ENCODE measurements around the gene RMP24.

RMP24 gene

GRCh38 chr18:35972197-35973000, at the start of gene RMP24:
TSS of gene RMP24 (plus strand) at chr18:35972679.
- peaks cover 23% of the 10 kb centered on the region for H3K36me3 ChIP-seq (ENCODE audit: control insufficient read depth, insufficient read depth, low read length)
- DNase-seq (peak; percentile 90 to 97 (median 91)), ATAC-seq (ENCODE audit: low read depth in 2 of 2) (peak; percentile 87 to 88)
- Mint-ChIP-seq H3K4me1 (peaks cover 28 to 71% (median 46%) of the 10 kb centered on the region in 4 donors), H3K27ac (peak within 1 kb of the TSS; percentile 94 to 99 (median 95)), H3K9me3 (peaks cover 0 to 1% (median 0%) of the 10 kb centered on the region in 7 donors), H3K4me3 (peak within 1 kb of the TSS; percentile 94 to 96 (median 96)), H3K27me3 (no peaks in the 10 kb centered on the region), H3K36me3 (peaks cover 18% of the 10 kb centered on the region)
- peaks cover 30% of the 10 kb centered on the region for H3K4me1 ChIP-seq (ENCODE audit: control insufficient read depth, insufficient read depth, low read length, poor library complexity, severe bottlenecking)
- no peaks in the 10 kb centered on the region for H3K9me3 ChIP-seq (ENCODE audit: control insufficient read depth in 2 of 2, low read length in 2 of 2)
- H3K27ac ChIP-seq (ENCODE audit: insufficient read depth, low read length, poor library complexity, severe bottlenecking), result peak within 1 kb of the TSS; percentile 86
- peak within 1 kb of the TSS; percentile 98 for H3K4me3 ChIP-seq (ENCODE audit: low read depth, low read length)
- H3K27me3 ChIP-seq (ENCODE audit: control insufficient read depth, insufficient read depth, low read length), result no peaks in the 10 kb centered on the region

- H3K9me3 Mint-ChIP-seq, result peaks cover 0 to 1% (median 0%) of the 10 kb centered on the region in 7 donors
- H3K36me3 ChIP-seq (ENCODE audit: control insufficient read depth, insufficient read depth, low read length), result no peaks in the 10 kb centered on the region
- H3K27ac Mint-ChIP-seq, result no peak overlapping the region
- DNase-seq (no peak), ATAC-seq (ENCODE audit: low read depth in 2 of 2) (no peak)
- H3K27me3 ChIP-seq (ENCODE audit: control insufficient read depth, insufficient read depth, low read length), result peaks cover 11% of the 10 kb centered on the region
- H3K9me3 ChIP-seq (ENCODE audit: control insufficient read depth in 2 of 2, low read length in 2 of 2), result no peaks in the 10 kb centered on the region
- no peak overlapping the region for H3K4me3 ChIP-seq (ENCODE audit: low read depth, low read length)
- peaks cover 25% of the 10 kb centered on the region for H3K27me3 Mint-ChIP-seq
- H3K36me3 Mint-ChIP-seq, result no peaks in the 10 kb centered on the region
- no peak overlapping the region for H3K4me3 Mint-ChIP-seq
- H3K4me1 ChIP-seq (ENCODE audit: control insufficient read depth, insufficient read depth, low read length, poor library complexity, severe bottlenecking), result no peaks in the 10 kb centered on the region
- no peak overlapping the region for H3K27ac ChIP-seq (ENCODE audit: insufficient read depth, low read length, poor library complexity, severe bottlenecking)
- H3K4me1 Mint-ChIP-seq, result no peaks in the 10 kb centered on the region
Measured at GRCh38 chr18:35923939-35924684, 48.4 kb upstream of the RMP24 start.

DNA sequence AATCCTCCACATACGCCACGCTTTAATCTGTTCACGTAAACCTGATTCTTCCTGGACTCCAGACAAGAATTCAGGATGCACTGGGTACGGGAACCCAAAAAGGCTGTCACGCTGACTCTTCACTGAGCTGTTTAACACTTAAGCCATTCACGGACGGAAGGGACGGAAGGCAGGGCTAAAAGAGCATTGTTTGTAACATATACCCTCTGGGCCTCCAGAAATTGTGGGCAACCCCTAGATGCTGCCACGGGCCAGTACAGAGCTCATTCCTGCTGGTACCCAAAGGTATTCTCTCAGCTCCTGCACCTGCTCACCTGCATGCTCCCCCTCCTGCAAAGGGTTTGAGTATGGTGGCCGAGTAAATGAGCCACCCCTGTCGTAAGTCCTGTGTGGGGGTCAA, 45.6 kb upstream of the RMP24 start:
- Mint-ChIP-seq H3K36me3 (no peaks in the 10 kb centered on the region), H3K9me3 (peaks cover 0 to 9% (median 2%) of the 10 kb centered on the region in 7 donors), H3K27me3 (peaks cover 32% of the 10 kb centered on the region), H3K4me1 (no peaks in the 10 kb centered on the region), H3K27ac (no peak overlapping the region), H3K4me3 (no peak overlapping the region)
- DNase-seq (no peak), ATAC-seq (ENCODE audit: low read depth in 2 of 2) (no peak)
- Histone ChIP-seq H3K4me3 (ENCODE audit: low read depth, low read length) (no peak overlapping the region), H3K4me1 (ENCODE audit: control insufficient read depth, insufficient read depth, low read length, poor library complexity, severe bottlenecking) (no peaks in the 10 kb centered on the region), H3K27ac (ENCODE audit: insufficient read depth, low read length, poor library complexity, severe bottlenecking) (no peak overlapping the region), H3K36me3 (ENCODE audit: control insufficient read depth, insufficient read depth, low read length) (no peaks in the 10 kb centered on the region), H3K9me3 (ENCODE audit: control insufficient read depth in 2 of 2, low read length in 2 of 2) (peaks cover 4 to 9% of the 10 kb centered on the region in 2 experiments), H3K27me3 (ENCODE audit: control insufficient read depth, insufficient read depth, low read length) (peaks cover 9% of the 10 kb centered on the region)

DNA sequence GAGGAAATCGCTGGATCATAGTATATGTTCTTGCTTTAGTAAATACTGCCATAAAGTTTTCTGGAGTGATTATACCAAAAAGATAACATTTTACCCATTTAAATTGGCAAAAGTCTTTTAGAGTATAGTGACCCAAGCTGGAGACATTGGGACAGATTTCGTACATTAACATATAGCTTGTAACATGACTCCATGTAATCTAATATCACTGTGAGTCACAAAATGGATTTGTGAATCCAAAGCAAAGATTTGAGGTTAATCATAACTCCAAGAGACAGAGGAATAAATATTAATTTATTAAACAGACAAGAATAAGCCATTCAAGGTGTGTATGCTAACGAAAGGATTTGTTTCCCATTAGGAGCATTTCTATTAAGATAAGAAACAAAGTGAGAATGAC, 45.0 kb upstream of the RMP24 start:
- Histone ChIP-seq H3K9me3 (ENCODE audit: control insufficient read depth in 2 of 2, low read length in 2 of 2) (peaks cover 4 to 9% of the 10 kb centered on the region in 2 experiments), H3K36me3 (ENCODE audit: control insufficient read depth, insufficient read depth, low read length) (no peaks in the 10 kb centered on the region), H3K27me3 (ENCODE audit: control insufficient read depth, insufficient read depth, low read length) (peaks cover 9% of the 10 kb centered on the region), H3K4me3 (ENCODE audit: low read depth, low read length) (no peak overlapping the region), H3K27ac (ENCODE audit: insufficient read depth, low read length, poor library complexity, severe bottlenecking) (no peak overlapping the region), H3K4me1 (ENCODE audit: control insufficient read depth, insufficient read depth, low read length, poor library complexity, severe bottlenecking) (no peaks in the 10 kb centered on the region)
- H3K27ac Mint-ChIP-seq, result no peak overlapping the region
- H3K36me3 Mint-ChIP-seq, result no peaks in the 10 kb centered on the region
- peaks cover 0 to 9% (median 2%) of the 10 kb centered on the region in 7 donors for H3K9me3 Mint-ChIP-seq
- peaks cover 36% of the 10 kb centered on the region for H3K27me3 Mint-ChIP-seq
- H3K4me3 Mint-ChIP-seq, result no peak overlapping the region
- ATAC-seq (ENCODE audit: low read depth in 2 of 2) (no peak), DNase-seq (no peak)
- no peaks in the 10 kb centered on the region for H3K4me1 Mint-ChIP-seq

GRCh38 chr18:35933982-35934381, 38.5 kb upstream of the RMP24 start:
- no peak overlapping the region for H3K27ac Mint-ChIP-seq
- ATAC-seq (ENCODE audit: low read depth in 2 of 2), result no peak
- Histone ChIP-seq H3K27ac (ENCODE audit: insufficient read depth, low read length, poor library complexity, severe bottlenecking) (no peak overlapping the region), H3K9me3 (ENCODE audit: control insufficient read depth in 2 of 2, low read length in 2 of 2) (peaks cover 4 to 9% of the 10 kb centered on the region in 2 experiments), H3K4me1 (ENCODE audit: control insufficient read depth, insufficient read depth, low read length, poor library complexity, severe bottlenecking) (no peaks in the 10 kb centered on the region), H3K4me3 (ENCODE audit: low read depth, low read length) (no peak overlapping the region), H3K36me3 (ENCODE audit: control insufficient read depth, insufficient read depth, low read length) (no peaks in the 10 kb centered on the region), H3K27me3 (ENCODE audit: control insufficient read depth, insufficient read depth, low read length) (peaks cover 6% of the 10 kb centered on the region)
- H3K4me3 Mint-ChIP-seq, result no peak overlapping the region
- H3K27me3 Mint-ChIP-seq, result peaks cover 22% of the 10 kb centered on the region
- no peak for DNase-seq
- H3K4me1 Mint-ChIP-seq, result no peaks in the 10 kb centered on the region
- H3K9me3 Mint-ChIP-seq, result peaks cover 0 to 9% (median 2%) of the 10 kb centered on the region in 7 donors
- no peaks in the 10 kb centered on the region for H3K36me3 Mint-ChIP-seq

DNA sequence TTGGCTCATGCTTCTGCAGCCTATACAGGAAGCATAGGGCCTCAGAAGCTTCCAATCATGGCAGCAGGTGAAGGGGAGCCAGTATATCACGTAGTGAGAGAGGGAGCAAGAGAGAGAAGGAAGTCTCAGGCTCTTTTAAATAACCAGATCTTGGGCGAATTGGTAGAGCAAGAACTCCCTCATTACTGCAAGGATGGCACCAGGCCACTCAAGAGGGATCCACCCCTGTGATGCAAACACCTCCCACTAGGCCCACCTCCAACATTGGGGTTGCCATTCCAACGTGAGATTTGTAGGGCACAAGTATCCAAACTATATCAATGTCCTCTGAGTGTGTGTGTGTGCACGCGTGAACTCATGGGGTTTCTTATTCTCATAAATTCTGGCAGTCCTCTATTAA, 37.6 kb upstream of the RMP24 start:
- Mint-ChIP-seq H3K9me3 (peaks cover 0 to 5% (median 0%) of the 10 kb centered on the region in 7 donors), H3K36me3 (no peaks in the 10 kb centered on the region), H3K4me3 (no peak overlapping the region), H3K27me3 (peaks cover 22% of the 10 kb centered on the region), H3K27ac (no peak overlapping the region), H3K4me1 (no peaks in the 10 kb centered on the region)
- H3K4me1 ChIP-seq (ENCODE audit: control insufficient read depth, insufficient read depth, low read length, poor library complexity, severe bottlenecking), result no peaks in the 10 kb centered on the region
- H3K27ac ChIP-seq (ENCODE audit: insufficient read depth, low read length, poor library complexity, severe bottlenecking), result no peak overlapping the region
- ATAC-seq (ENCODE audit: low read depth in 2 of 2) (no peak), DNase-seq (no peak)
- H3K36me3 ChIP-seq (ENCODE audit: control insufficient read depth, insufficient read depth, low read length), result no peaks in the 10 kb centered on the region
- no peak overlapping the region for H3K4me3 ChIP-seq (ENCODE audit: low read depth, low read length)
- peaks cover 4 to 5% of the 10 kb centered on the region in 2 experiments for H3K9me3 ChIP-seq (ENCODE audit: control insufficient read depth in 2 of 2, low read length in 2 of 2)
- peaks cover 3% of the 10 kb centered on the region for H3K27me3 ChIP-seq (ENCODE audit: control insufficient read depth, insufficient read depth, low read length)

GRCh38 chr18:35935805-35936204, 36.7 kb upstream of the RMP24 start:
- Mint-ChIP-seq H3K4me1 (no peaks in the 10 kb centered on the region), H3K36me3 (no peaks in the 10 kb centered on the region), H3K27ac (peak overlapping the region in 1 of 3 donors; percentile 3), H3K9me3 (no peaks in the 10 kb centered on the region), H3K4me3 (no peak overlapping the region), H3K27me3 (peaks cover 18% of the 10 kb centered on the region)
- Histone ChIP-seq H3K27me3 (ENCODE audit: control insufficient read depth, insufficient read depth, low read length) (peaks cover 3% of the 10 kb centered on the region), H3K27ac (ENCODE audit: insufficient read depth, low read length, poor library complexity, severe bottlenecking) (no peak overlapping the region), H3K9me3 (ENCODE audit: control insufficient read depth in 2 of 2, low read length in 2 of 2) (no peaks in the 10 kb centered on the region), H3K4me1 (ENCODE audit: control insufficient read depth, insufficient read depth, low read length, poor library complexity, severe bottlenecking) (no peaks in the 10 kb centered on the region), H3K4me3 (ENCODE audit: low read depth, low read length) (no peak overlapping the region), H3K36me3 (ENCODE audit: control insufficient read depth, insufficient read depth, low read length) (no peaks in the 10 kb centered on the region)
- ATAC-seq (ENCODE audit: low read depth in 2 of 2), result no peak
- DNase-seq, result no peak

All from CD4-positive, CD25-positive, alpha-beta regulatory T cell (primary cell).